GM10266 (cell line): ENCODE data around the gene AHRR.
"Not testable (repeated sequence)": the region's sequence is repeated elsewhere in the genome, so short reads cannot be mapped to it uniquely, and the experiment has no call there.

Source experiments
- DNase-seq: peaks from one replicate; pipeline ENCODE4 v3.0.0; 2012; ENCODE audit errors: extremely low spot score
- CTCF ChIP-seq: IDR thresholded peaks from 2 replicates; pipeline ENCODE4 v1.5.1; 2012; ENCODE audit warnings: mild to moderate bottlenecking, low read depth; ENCODE audit not compliant: control insufficient read depth, insufficient read depth; ENCODE audit errors: missing control alignments

The AHRR gene

GRCh38 chr5:380701-381309, 59.3 kb downstream of the AHRR start:
- no peak for TF ChIP-seq CTCF
- DNase-seq: no peak

- TF ChIP-seq CTCF: no peak
- DNase-seq: no peak
Observed at GRCh38 chr5:383066-383465, 61.6 kb downstream of the AHRR start.

GRCh38 chr5:383621-384020, 62.1 kb downstream of the AHRR start:
- no peak for TF ChIP-seq CTCF
- DNase-seq: no peak

GRCh38 chr5:384576-384975, 63.1 kb downstream of the AHRR start:
- DNase-seq: not testable (repeated sequence)

- no peak for DNase-seq
- TF ChIP-seq CTCF: no peak
Observed at GRCh38 chr5:385321-385720, 63.8 kb downstream of the AHRR start.

- peak; percentile 16 for DNase-seq
- no peak for TF ChIP-seq CTCF
Observed at GRCh38 chr5:386432-387341, 65.2 kb downstream of the AHRR start.

- DNase-seq: no peak
- no peak for TF ChIP-seq CTCF
Observed at GRCh38 chr5:387491-388265, 66.2 kb downstream of the AHRR start.
